Fibroblast of pulmonary artery (primary cell): ENCODE data around the gene AHDC1.

Experiments
- DNase-seq: peaks from one replicate; pipeline ENCODE4 v3.0.0-alpha.2; 2010; ENCODE audit warnings: low read depth
- H3K4me3 ChIP-seq: replicated peaks from 2 replicates; pipeline ENCODE4 v1.5.1; 2011; ENCODE audit warnings: low read depth, mild to moderate bottlenecking, control low read depth, low read length, moderate library complexity
- CTCF ChIP-seq: IDR thresholded peaks from 2 replicates; pipeline ENCODE4 v1.5.1; 2011; ENCODE audit warnings: mild to moderate bottlenecking, control low read depth, low read length, inconsistent platforms; ENCODE audit errors: missing control alignments

AHDC1 gene

GRCh38 chr1:27570356-27570755 is 33.6 kb downstream of the AHDC1 start:
- no peak for DNase-seq
- no peak for TF ChIP-seq CTCF
- no peak overlapping the region for H3K4me3 ChIP-seq

- DNase-seq, result no peak
- H3K4me3 ChIP-seq, result no peak overlapping the region
- no peak for TF ChIP-seq CTCF
These were observed 34.2 kb downstream of the AHDC1 start for GRCh38 chr1:27569506-27570291.

- no peak overlapping the region for H3K4me3 ChIP-seq
- DNase-seq, result no peak
- no peak for TF ChIP-seq CTCF
These were observed 34.9 kb downstream of the AHDC1 start for GRCh38 chr1:27569088-27569460.

GRCh38 chr1:27568300-27569087 is 35.5 kb downstream of the AHDC1 start:
- H3K4me3 ChIP-seq, result peak overlapping the region; percentile 25
- peak; percentile 90 for DNase-seq
- TF ChIP-seq CTCF, result no peak

GRCh38 chr1:27567971-27568299 is 36.0 kb downstream of the AHDC1 start:
- H3K4me3 ChIP-seq, result no peak overlapping the region
- no peak for DNase-seq
- TF ChIP-seq CTCF, result no peak

- no peak overlapping the region for H3K4me3 ChIP-seq
- DNase-seq, result no peak
- no peak for TF ChIP-seq CTCF
These were observed 36.8 kb downstream of the AHDC1 start for GRCh38 chr1:27567146-27567526.
